Effector memory CD4-positive, alpha-beta T cell (primary cell): ENCODE measurements around the gene GADD45B.

Experiments
- DNase-seq, 3 donors: peaks; one replicate each; pipeline ENCODE4 v3.0.0-alpha.2; 2020
- H3K27ac ChIP-seq: 2 replicates; pipeline ENCODE4 v1.7.0; 2013; ENCODE audit warnings: mild to moderate bottlenecking, low read length, moderate library complexity; ENCODE audit not compliant: insufficient read depth, poor library complexity, severe bottlenecking
- H3K27me3 ChIP-seq: replicated peaks from 2 replicates; pipeline ENCODE4 v1.7.0; 2013; ENCODE audit warnings: mild to moderate bottlenecking, low read length; ENCODE audit not compliant: insufficient read depth, control insufficient read depth, poor library complexity, severe bottlenecking
- H3K36me3 ChIP-seq: 2 replicates; pipeline ENCODE4 v1.7.0; 2013; ENCODE audit warnings: mild to moderate bottlenecking, low read length, moderate library complexity; ENCODE audit not compliant: control insufficient read depth, insufficient read depth
- H3K4me1 ChIP-seq: 2 replicates; pipeline ENCODE4 v1.7.0; 2013; ENCODE audit warnings: low read length, mild to moderate bottlenecking; ENCODE audit not compliant: control insufficient read depth, insufficient read depth, poor library complexity, severe bottlenecking
- H3K4me3 ChIP-seq: 2 replicates; pipeline ENCODE4 v1.7.0; 2013; ENCODE audit warnings: low read length, low read depth, mild to moderate bottlenecking; ENCODE audit not compliant: insufficient read depth, poor library complexity, severe bottlenecking
- H3K9me3 ChIP-seq: 2 replicates; pipeline ENCODE4 v1.7.0; 2013; ENCODE audit warnings: mild to moderate bottlenecking, low read length, moderate library complexity; ENCODE audit not compliant: control insufficient read depth

Gene GADD45B

GRCh38 chr19:2478756-2479555 is 3.0 kb downstream of the GADD45B start:
- no peaks in the 10 kb centered on the region for H3K27me3 ChIP-seq
- DNase-seq, result peak; percentile 64 to 73 (median 70)
- peaks cover 26% of the 10 kb centered on the region for H3K4me1 ChIP-seq
- H3K9me3 ChIP-seq, result peaks cover 4% of the 10 kb centered on the region
- H3K27ac ChIP-seq, result peak overlapping the region; percentile 89
- peak overlapping the region; percentile 94 for H3K4me3 ChIP-seq
- H3K36me3 ChIP-seq, result peaks cover 12% of the 10 kb centered on the region

- DNase-seq, result no peak
- H3K36me3 ChIP-seq, result peaks cover 12% of the 10 kb centered on the region
- H3K4me3 ChIP-seq, result no peak overlapping the region
- H3K9me3 ChIP-seq, result peaks cover 4% of the 10 kb centered on the region
- H3K27me3 ChIP-seq, result no peaks in the 10 kb centered on the region
- peak overlapping the region; percentile 89 for H3K27ac ChIP-seq
- peaks cover 24% of the 10 kb centered on the region for H3K4me1 ChIP-seq
Observed at GRCh38 chr19:2479556-2480194, 3.7 kb downstream of the GADD45B start.

DNA sequence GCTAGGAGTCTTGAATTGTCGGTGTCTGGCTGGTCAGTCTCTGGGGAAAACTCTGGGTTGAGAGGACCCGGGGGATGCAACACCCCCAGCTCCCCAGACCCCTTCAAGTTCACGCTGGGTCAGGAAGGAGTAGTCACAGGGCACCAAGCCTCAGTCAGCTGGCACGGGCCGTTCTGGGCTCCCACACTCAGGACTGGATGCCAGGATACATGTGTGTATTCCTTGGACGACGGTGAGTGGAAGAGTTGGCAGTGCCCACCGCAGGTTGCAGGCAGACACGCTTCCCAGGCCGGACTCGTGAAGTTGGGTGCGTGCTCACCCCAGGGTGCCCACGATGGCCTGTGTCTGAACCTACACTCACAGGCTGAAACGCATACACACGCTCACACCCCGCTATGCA is 5.5 kb downstream of the GADD45B start:
- Histone ChIP-seq H3K36me3 (peaks cover 12% of the 10 kb centered on the region), H3K4me3 (no peak overlapping the region), H3K27me3 (no peaks in the 10 kb centered on the region), H3K27ac (no peak overlapping the region), H3K9me3 (peaks cover 4% of the 10 kb centered on the region), H3K4me1 (peaks cover 15% of the 10 kb centered on the region)
- no peak for DNase-seq

- no peaks in the 10 kb centered on the region for H3K27me3 ChIP-seq
- no peak for DNase-seq
- H3K4me1 ChIP-seq, result peaks cover 13% of the 10 kb centered on the region
- H3K27ac ChIP-seq, result no peak overlapping the region
- no peak overlapping the region for H3K4me3 ChIP-seq
- peaks cover 3% of the 10 kb centered on the region for H3K36me3 ChIP-seq
- peaks cover 4% of the 10 kb centered on the region for H3K9me3 ChIP-seq
Observed at GRCh38 chr19:2482354-2483038, 6.6 kb downstream of the GADD45B start.

- no peaks in the 10 kb centered on the region for H3K36me3 ChIP-seq
- H3K4me1 ChIP-seq, result peaks cover 9% of the 10 kb centered on the region
- H3K27ac ChIP-seq, result no peak overlapping the region
- peaks cover 4% of the 10 kb centered on the region for H3K9me3 ChIP-seq
- DNase-seq, result no peak
- no peak overlapping the region for H3K4me3 ChIP-seq
- H3K27me3 ChIP-seq, result no peaks in the 10 kb centered on the region
Observed at GRCh38 chr19:2483084-2483483, 7.2 kb downstream of the GADD45B start.

- H3K4me3 ChIP-seq, result no peak overlapping the region
- H3K4me1 ChIP-seq, result peaks cover 10% of the 10 kb centered on the region
- no peak overlapping the region for H3K27ac ChIP-seq
- no peaks in the 10 kb centered on the region for H3K36me3 ChIP-seq
- peaks cover 4% of the 10 kb centered on the region for H3K9me3 ChIP-seq
- no peaks in the 10 kb centered on the region for H3K27me3 ChIP-seq
- no peak for DNase-seq
Observed at GRCh38 chr19:2483484-2484151, 7.7 kb downstream of the GADD45B start.

- no peak for DNase-seq
- Histone ChIP-seq H3K27me3 (no peaks in the 10 kb centered on the region), H3K9me3 (peaks cover 4% of the 10 kb centered on the region), H3K4me1 (peaks cover 10% of the 10 kb centered on the region), H3K27ac (no peak overlapping the region), H3K36me3 (no peaks in the 10 kb centered on the region), H3K4me3 (no peak overlapping the region)
Observed at GRCh38 chr19:2484178-2484937, 8.4 kb downstream of the GADD45B start.

GRCh38 chr19:2485428-2485827 is 9.5 kb downstream of the GADD45B start:
- Histone ChIP-seq H3K36me3 (no peaks in the 10 kb centered on the region), H3K9me3 (peaks cover 4% of the 10 kb centered on the region), H3K27ac (no peak overlapping the region), H3K27me3 (no peaks in the 10 kb centered on the region), H3K4me1 (peaks cover 14% of the 10 kb centered on the region), H3K4me3 (no peak overlapping the region)
- DNase-seq, result no peak

DNA sequence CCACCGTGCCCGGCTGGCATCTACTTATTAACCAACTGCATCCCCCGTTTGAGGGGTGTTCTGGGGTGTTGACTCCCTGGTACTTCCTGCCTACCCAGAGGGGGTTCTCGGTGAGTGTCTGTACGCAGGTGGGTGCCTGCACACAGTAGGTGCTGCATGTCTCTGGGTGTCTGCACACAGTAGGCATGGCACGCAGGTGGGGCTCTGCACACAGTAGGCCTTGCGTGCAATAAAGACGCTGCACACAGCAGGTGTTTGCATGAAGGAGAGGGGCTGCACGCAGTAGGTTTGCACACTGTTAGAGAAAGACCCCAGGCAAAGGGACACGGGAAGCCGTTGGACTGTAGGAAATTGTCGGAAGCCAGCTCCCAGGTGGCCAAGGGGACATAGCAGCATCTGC is 11.2 kb downstream of the GADD45B start:
- no peak for DNase-seq
- H3K36me3 ChIP-seq, result no peaks in the 10 kb centered on the region
- peaks cover 4% of the 10 kb centered on the region for H3K9me3 ChIP-seq
- H3K27me3 ChIP-seq, result no peaks in the 10 kb centered on the region
- H3K4me1 ChIP-seq, result peaks cover 14% of the 10 kb centered on the region
- H3K4me3 ChIP-seq, result no peak overlapping the region
- H3K27ac ChIP-seq, result no peak overlapping the region
